WTC11 (cell line): Measurements from ENCODE around the gene STK31. TPM values are rescaled to one million over a fixed set of nuclear protein-coding genes. Genes with fewer than 3 reads are reported as not detected.
"Not testable (repeated sequence)": the region's sequence is repeated elsewhere in the genome, so short reads cannot be mapped to it uniquely, and the experiment has no call there.

ENCODE experiments used
- ATAC-seq: fragments of 200-7000 bp; cut with Tn5 transposase; 2 replicates; pipeline ENCODE4 v1.10.0; 2021; ENCODE audit warnings: mild to moderate bottlenecking, moderate library complexity
- CTCF ChIA-PET: fragments of 300-600 bp; sonication (Branson Sonifier 250); formaldehyde crosslinking; loops from one replicate; lab custom pipeline; 2021; ENCODE audit warnings: antibody characterized with exemption; lab: Charles Lee
- POLR2A ChIA-PET: fragments of 350-600 bp; sonication (Branson Sonifier 250); formaldehyde crosslinking; loops from one replicate; lab custom pipeline; 2021; ENCODE audit warnings: antibody characterized with exemption; lab: Charles Lee
- DNase-seq: peaks from one replicate; pipeline ENCODE4 v3.0.0; 2021; ENCODE audit warnings: low spot score
- H3K27ac Mint-ChIP-seq: 2 replicates; pipeline ENCODE4 v1.8.0; 2021; ENCODE audit warnings: mixed read lengths
- H3K27me3 Mint-ChIP-seq: 2 replicates; pipeline ENCODE4 v1.8.0; 2021; ENCODE audit warnings: low read depth, mild to moderate bottlenecking, moderate library complexity, mixed read lengths
- H3K36me3 Mint-ChIP-seq: 2 replicates; pipeline ENCODE4 v1.8.0; 2021; ENCODE audit warnings: mixed read lengths
- H3K4me1 Mint-ChIP-seq: 2 replicates; pipeline ENCODE4 v1.8.0; 2022; ENCODE audit warnings: mixed read lengths
- H3K4me3 Mint-ChIP-seq: 2 replicates; pipeline ENCODE4 v1.8.0; 2021; ENCODE audit warnings: mild to moderate bottlenecking, moderate library complexity, mixed read lengths
- H3K9me3 Mint-ChIP-seq: 2 replicates; pipeline ENCODE4 v1.8.0; 2021; ENCODE audit warnings: mixed read lengths
- E2F4 ChIP-seq: sonication (generic); formaldehyde crosslinking; IDR thresholded peaks from 2 replicates; pipeline ENCODE4 v1.8.1; 2022; ENCODE audit warnings: low read depth, mild to moderate bottlenecking, moderate library complexity, missing genetic modification reagents, borderline replicate concordance
- GABPB1 ChIP-seq: sonication (generic); formaldehyde crosslinking; IDR thresholded peaks from 2 replicates; pipeline ENCODE4 v1.8.1; 2023; ENCODE audit warnings: mild to moderate bottlenecking, missing genetic modification reagents
- HMGA2 ChIP-seq: fragments of 250-450 bp; sonication (Bioruptor Pico); IDR thresholded peaks from 2 replicates; pipeline ENCODE4 v1.4.0; 2021; ENCODE audit warnings: mild to moderate bottlenecking, moderate library complexity
- JAZF1 ChIP-seq: fragments of 250-450 bp; sonication (Bioruptor Pico); IDR thresholded peaks from 2 replicates; pipeline ENCODE4 v1.9.0; 2021; ENCODE audit warnings: moderate library complexity, mild to moderate bottlenecking, inconsistent platforms
- NFE2L1 ChIP-seq: sonication (generic); formaldehyde crosslinking; IDR thresholded peaks from 2 replicates; pipeline ENCODE4 v1.8.1; 2023; ENCODE audit warnings: missing genetic modification reagents
- RORB ChIP-seq: fragments of 250-450 bp; sonication (Bioruptor Pico); IDR thresholded peaks from 2 replicates; pipeline ENCODE4 v1.9.0; 2021; ENCODE audit warnings: mild to moderate bottlenecking
- SP1 ChIP-seq: sonication (generic); formaldehyde crosslinking; conservative IDR thresholded peaks from 2 replicates; pipeline ENCODE4 v1.8.1; 2022; ENCODE audit warnings: missing genetic modification reagents
- STAT6 ChIP-seq: sonication (generic); formaldehyde crosslinking; conservative IDR thresholded peaks from 2 replicates; pipeline ENCODE4 v1.8.1; 2023; ENCODE audit warnings: mild to moderate bottlenecking, low read depth, missing genetic modification reagents, moderate library complexity
- TP53 ChIP-seq: sonication (generic); formaldehyde crosslinking; IDR thresholded peaks from 2 replicates; pipeline ENCODE4 v1.8.1; 2023; ENCODE audit warnings: mild to moderate bottlenecking, missing genetic modification reagents
- total RNA-seq: library from RNA; stranded (reverse); gene quantifications from 3 replicates; pipeline ENCODE4 v1.2.3, GENCODE V29; 2021
- TF ChIP-seq, protein P1 (sequence below): sonication (generic); formaldehyde crosslinking; IDR thresholded peaks from 2 replicates; pipeline ENCODE4 v1.8.0; 2022; ENCODE audit warnings: mild to moderate bottlenecking, missing genetic modification reagents
- TF ChIP-seq, protein P2 (sequence below): sonication (generic); formaldehyde crosslinking; IDR thresholded peaks from 2 replicates; pipeline ENCODE4 v1.8.0; 2022; ENCODE audit warnings: mild to moderate bottlenecking, missing genetic modification reagents

The STK31 gene
- total RNA-seq, 1 experiment from 2014 or later = 0.42 TPM

DNA sequence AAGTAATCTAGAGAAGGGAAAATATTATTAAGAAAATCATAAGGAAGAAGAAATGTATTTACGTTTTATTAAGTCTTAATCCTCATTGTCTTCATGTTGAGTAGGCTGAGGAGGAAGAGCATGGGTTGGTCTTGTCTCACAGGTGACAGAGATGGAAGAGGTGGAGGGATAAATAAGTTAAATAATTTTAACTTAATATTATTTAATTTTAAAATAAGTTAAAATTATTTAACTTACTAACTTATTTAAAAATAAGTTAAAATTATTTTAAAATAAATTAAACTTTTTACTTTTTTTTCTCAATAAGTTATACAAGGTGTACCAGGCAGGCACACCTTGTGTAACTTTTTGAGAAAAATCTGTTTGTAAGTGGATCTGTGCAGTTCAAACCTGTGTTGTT is 36.6 kb downstream of the STK31 start:
- H3K27ac Mint-ChIP-seq = no peak overlapping the region
- no peaks in the 10 kb centered on the region for H3K4me1 Mint-ChIP-seq
- ATAC-seq (no peak), DNase-seq (no peak)
- POLR2A ChIA-PET = no interaction called here
- H3K27me3 Mint-ChIP-seq = peaks cover 3% of the 10 kb centered on the region; the same call in 1 of the 2 replicates
- peaks cover 16% of the 10 kb centered on the region for H3K36me3 Mint-ChIP-seq
- H3K4me3 Mint-ChIP-seq = no peak overlapping the region
- TF ChIP-seq RORB (CRISPR knock-in tag) (no peak), TP53 (no peak), HMGA2 (CRISPR knock-in tag) (peak; percentile 91), GABPB1 (no peak)
- TF ChIP-seq, protein P1, sequence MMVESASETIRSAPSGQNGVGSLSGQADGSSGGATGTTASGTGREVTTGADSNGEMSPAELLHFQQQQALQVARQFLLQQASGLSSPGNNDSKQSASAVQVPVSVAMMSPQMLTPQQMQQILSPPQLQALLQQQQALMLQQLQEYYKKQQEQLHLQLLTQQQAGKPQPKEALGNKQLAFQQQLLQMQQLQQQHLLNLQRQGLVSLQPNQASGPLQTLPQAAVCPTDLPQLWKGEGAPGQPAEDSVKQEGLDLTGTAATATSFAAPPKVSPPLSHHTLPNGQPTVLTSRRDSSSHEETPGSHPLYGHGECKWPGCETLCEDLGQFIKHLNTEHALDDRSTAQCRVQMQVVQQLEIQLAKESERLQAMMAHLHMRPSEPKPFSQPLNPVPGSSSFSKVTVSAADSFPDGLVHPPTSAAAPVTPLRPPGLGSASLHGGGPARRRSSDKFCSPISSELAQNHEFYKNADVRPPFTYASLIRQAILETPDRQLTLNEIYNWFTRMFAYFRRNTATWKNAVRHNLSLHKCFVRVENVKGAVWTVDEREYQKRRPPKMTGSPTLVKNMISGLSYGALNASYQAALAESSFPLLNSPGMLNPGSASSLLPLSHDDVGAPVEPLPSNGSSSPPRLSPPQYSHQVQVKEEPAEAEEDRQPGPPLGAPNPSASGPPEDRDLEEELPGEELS (CRISPR knock-in tag) = no peak
- CTCF ChIA-PET = no interaction called here
- peaks cover 50% of the 10 kb centered on the region for H3K9me3 Mint-ChIP-seq

DNA sequence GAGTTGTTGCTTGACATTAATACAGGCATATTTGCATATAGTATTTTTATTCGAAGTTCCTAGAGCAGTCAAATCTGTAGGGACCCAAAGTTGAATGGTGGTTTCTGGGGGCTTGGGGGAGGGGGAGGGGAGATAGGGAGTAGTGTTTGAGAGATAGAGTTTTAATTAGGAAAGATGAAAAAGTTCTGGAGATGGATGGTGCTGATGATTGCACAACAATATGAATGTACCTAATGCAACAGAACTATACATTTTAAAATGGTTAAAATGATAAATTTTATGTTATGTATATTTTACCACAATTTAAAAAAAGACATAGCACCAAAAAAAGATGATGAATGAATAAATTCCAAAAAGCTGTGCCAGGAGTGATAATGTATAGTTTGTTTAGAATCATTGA is 41.8 kb downstream of the STK31 start:
- no peak for ATAC-seq
- Mint-ChIP-seq H3K4me1 (peaks cover 6% of the 10 kb centered on the region), H3K4me3 (no peak overlapping the region), H3K27me3 (peaks cover 5% of the 10 kb centered on the region; the same call in 1 of the 2 replicates), H3K36me3 (no peaks in the 10 kb centered on the region), H3K9me3 (peaks cover 24% of the 10 kb centered on the region), H3K27ac (no peak overlapping the region)
- POLR2A ChIA-PET = no interaction called here
- no peak for DNase-seq
- CTCF ChIA-PET = interaction anchor here (0.6 kb wide), 1 partner anchor 31 kb away, joined by 3 read pairs; no protein-coding TSS in a partner anchor
- TF ChIP-seq SP1 (CRISPR knock-in tag) (no peak), NFE2L1 (no peak), JAZF1 (CRISPR knock-in tag) (no peak), STAT6 (no peak), E2F4 (CRISPR knock-in tag) (no peak)
- TF ChIP-seq, protein P1 (CRISPR knock-in tag) = no peak
- TF ChIP-seq, protein P2, sequence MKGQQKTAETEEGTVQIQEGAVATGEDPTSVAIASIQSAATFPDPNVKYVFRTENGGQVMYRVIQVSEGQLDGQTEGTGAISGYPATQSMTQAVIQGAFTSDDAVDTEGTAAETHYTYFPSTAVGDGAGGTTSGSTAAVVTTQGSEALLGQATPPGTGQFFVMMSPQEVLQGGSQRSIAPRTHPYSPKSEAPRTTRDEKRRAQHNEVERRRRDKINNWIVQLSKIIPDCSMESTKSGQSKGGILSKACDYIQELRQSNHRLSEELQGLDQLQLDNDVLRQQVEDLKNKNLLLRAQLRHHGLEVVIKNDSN = no peak

- ATAC-seq, POLR2A ChIA-PET, DNase-seq, H3K36me3 Mint-ChIP-seq, CTCF ChIA-PET, H3K4me3 Mint-ChIP-seq, H3K27ac Mint-ChIP-seq, H3K27me3 Mint-ChIP-seq: not testable (repeated sequence)
- Mint-ChIP-seq H3K4me1 (peaks cover 32% of the 10 kb centered on the region), H3K9me3 (peaks cover 13% of the 10 kb centered on the region)
These were observed 48.8 kb downstream of the STK31 start for GRCh38 chr7:23758839-23759238.
